Right renal cortex interstitium (tissue), 3 donors: ENCODE results near the gene IL36G. TPM values are rescaled to one million over a fixed set of nuclear protein-coding genes. Genes with fewer than 3 reads are reported as not detected.

Experiments used
- DNase-seq, 3 donors: peaks; one replicate each; pipeline ENCODE4 v3.0.0-alpha.2; 2013; ENCODE audit warnings: low read depth in 3 of 3, low spot score in 2 of 3
- polyA plus RNA-seq, 3 donors: library from polyadenylated mRNA; unstranded; fragments of 120-200 nt; gene quantifications; one replicate each; pipeline ENCODE4 v1.2.1, GENCODE V29; 2013; ENCODE audit not compliant: insufficient read length in 3 of 3

IL36G gene
- polyA plus RNA-seq, 3 donors = 0.21 TPM; not detected in 2

DNA sequence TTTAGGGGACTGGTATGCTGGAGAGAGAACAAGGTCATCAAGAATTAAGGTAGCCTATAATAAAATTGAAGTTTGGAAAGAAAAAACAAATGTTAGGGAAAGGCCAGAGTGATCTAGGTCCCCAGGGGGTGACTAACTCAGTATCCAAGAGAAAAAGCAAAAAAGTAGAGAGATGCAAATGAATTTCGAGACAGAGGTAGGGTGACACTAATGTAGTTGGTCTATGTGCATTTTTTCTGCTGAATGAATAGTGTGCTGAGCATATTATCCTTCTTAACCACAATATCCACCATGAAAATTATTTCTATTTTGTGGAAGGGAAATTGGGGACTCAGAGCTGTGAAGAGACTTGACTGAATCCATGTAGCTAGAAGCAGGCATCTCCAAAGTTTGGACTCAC, 37.2 kb downstream of the IL36G start:
- no peak for DNase-seq

DNA sequence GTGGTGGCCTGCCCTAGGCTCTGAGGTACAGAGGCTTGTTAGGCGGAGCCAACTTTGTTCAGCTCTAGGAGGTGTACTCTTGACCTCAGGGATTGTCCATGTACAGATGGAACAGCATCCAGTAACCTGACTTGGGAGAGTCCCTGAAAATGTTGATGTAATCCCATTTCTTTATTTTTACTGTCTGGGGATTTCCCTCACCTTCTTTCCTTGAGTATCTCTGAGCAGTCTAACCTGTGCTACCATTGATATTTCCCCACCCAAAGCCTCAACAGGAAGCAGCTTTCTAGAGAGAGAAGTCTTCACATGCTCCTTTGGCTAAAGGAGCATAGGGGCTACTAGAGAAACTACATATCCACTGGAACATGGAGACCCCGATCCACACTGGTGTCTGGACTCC, 37.8 kb downstream of the IL36G start:
- DNase-seq = no peak

- DNase-seq = no peak
Observed at GRCh38 chr2:113018509-113018908, 40.7 kb downstream of the IL36G start.

DNA sequence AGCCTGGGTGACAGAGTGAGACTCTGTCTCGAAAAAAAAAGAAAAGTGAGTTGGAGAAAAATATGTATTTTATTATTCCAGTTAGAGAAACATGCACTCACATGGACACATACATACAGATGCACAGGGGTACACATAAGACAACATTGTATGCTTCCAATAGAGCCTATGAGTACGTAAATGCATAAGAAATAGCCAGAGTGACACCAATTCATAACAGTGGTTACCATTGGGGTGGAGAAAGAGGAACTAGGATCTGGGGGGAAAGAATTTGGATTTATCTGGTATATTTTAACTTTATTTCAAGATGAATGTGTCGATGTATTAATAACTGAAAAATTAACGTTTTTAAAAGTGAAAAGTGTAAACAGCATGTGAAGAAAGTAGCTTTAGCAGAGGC, 43.5 kb downstream of the IL36G start:
- no peak for DNase-seq

- DNase-seq = no peak
Observed at GRCh38 chr2:113024764-113025163, 47.0 kb downstream of the IL36G start.

DNA sequence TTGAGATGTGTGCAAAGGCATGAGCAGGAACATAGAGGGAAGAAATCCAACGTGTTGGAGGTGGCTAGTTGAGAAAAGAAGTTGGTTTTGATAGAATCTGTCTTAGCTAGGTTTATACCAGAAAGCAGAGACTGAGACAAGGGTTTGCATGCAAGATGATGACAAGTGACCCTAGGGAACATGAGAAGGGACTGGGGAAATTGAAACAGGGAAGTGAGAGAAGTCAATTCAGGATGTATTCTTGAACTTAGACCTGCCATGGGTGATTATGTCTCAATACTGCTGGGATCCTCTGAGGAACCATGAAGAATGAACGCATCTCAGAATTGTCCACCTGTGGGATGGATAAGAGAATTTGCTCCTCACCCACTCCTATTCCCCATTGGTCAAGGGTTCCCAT, 47.9 kb downstream of the IL36G start:
- no peak for DNase-seq

DNA sequence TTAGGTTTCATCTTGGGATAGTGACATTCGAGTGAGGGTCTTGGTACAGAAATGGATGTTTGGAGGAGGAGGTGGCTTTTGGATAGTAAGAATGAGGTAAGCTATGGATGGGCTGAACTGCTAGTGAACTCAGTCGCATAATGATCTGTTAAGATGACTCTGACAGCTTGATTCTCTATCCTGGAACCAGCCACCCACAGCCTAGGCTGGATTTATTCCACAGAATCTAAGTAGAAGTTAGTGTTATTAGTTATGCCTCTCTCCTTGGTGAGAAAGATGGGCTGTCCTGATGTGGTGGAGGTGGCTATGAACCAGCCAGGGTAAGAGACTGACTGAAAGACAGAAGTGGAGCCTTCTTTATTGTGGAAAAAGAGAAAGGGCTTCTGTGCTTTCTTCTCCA, 49.9 kb downstream of the IL36G start:
- DNase-seq = no peak

GRCh38 chr2:113028112-113028511, 50.3 kb downstream of the IL36G start:
- no peak for DNase-seq

DNA sequence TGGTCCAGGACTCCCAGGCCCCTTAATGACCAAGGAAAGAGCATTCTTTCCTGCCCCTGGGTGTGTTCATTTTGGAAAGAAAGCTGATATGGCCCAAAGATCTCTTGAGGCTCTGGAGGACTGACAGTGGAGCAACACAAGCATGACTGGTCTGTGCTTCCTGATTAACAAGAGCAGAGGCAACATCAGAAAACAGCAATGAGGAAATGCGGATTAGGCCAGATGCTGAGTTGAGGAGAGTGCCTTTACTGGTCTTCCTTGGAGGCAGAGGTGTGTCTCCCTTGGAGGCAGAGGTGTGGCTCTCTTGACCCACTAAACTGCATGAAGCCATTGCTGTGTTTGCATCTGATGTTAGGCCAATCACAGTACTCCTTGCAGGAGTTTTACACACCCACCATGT, 54.9 kb downstream of the IL36G start:
- DNase-seq = no peak

GRCh38 chr2:113034016-113034415, 56.2 kb downstream of the IL36G start:
- no peak for DNase-seq

Other genes starting within 250 kb of the IL36G start
- gene CKAP2L, start 213.4 kb upstream of the IL36G start, polyA plus RNA-seq = 10 to 100 TPM; 12.8 to 16.4 (median 15.8) TPM
- under 1 TPM in 1 of 3 donors, not detected in 2; 0.06 TPM for gene IL1A, start 193.5 kb upstream of the IL36G start, polyA plus RNA-seq
- 1 to 10 TPM in 1 of 3 donors, under 1 TPM in 2; 0.47 to 1.7 (median 0.50) TPM for gene IL1B, start 141.2 kb upstream of the IL36G start, polyA plus RNA-seq
- not detected for gene IL37, start 66.8 kb upstream of the IL36G start, polyA plus RNA-seq
- not detected for gene IL36A, start 27.5 kb downstream of the IL36G start, polyA plus RNA-seq
- gene IL36B, start 74.9 kb downstream of the IL36G start, polyA plus RNA-seq = not detected
- not detected for gene IL36RN, start 81.2 kb downstream of the IL36G start, polyA plus RNA-seq
- not detected for gene IL1F10, start 90.0 kb downstream of the IL36G start, polyA plus RNA-seq
- 1 to 10 TPM in 2 of 3 donors, under 1 TPM in 1; 0.74 to 3.7 (median 1.3) TPM for gene IL1RN, start 149.6 kb downstream of the IL36G start, polyA plus RNA-seq
- gene PSD4, start 196.0 kb downstream of the IL36G start, polyA plus RNA-seq = 10 to 100 TPM in 1 of 3 donors, 1 to 10 TPM in 2; 8.2 to 10.9 (median 9.7) TPM